ENCODE results near the gene FXYD7.

GRCh38 chr19:35202722-35203688 is 60.0 kb downstream of the FXYD7 start:
- no peak for TF ChIP-seq CTCF (IDR thresholded peaks at IDR 0.05; ENCODE audit: low read length)
- TF ChIP-seq EZH2 (IDR thresholded peaks at IDR 0.05; ENCODE audit: borderline replicate concordance, low read length): no peak

All from OCI-LY1 (cell line).